T47D (cell line): Measurements from ENCODE around the gene PLAC1.

Experiments used
- DNase-seq, 2 experiments: peaks; one replicate each; pipeline versions ENCODE4 v3.0.0 to v3.0.0-alpha.2; 2011 to 2012; ENCODE audit warnings: low read depth in 1 of 2, low spot score in 1 of 2
- JUND ChIP-seq: IDR thresholded peaks from 2 replicates; pipeline ENCODE4 v1.6.1; 2012; ENCODE audit warnings: low read depth
- in situ Hi-C: cut with HindIII; loops from 2 replicates; pipeline ENCODE4 v1.10.0; 2016; ENCODE audit warnings: low sequenced_read_pairs, low pct_unique_long_range_greater_than_20kb

The PLAC1 gene

DNA sequence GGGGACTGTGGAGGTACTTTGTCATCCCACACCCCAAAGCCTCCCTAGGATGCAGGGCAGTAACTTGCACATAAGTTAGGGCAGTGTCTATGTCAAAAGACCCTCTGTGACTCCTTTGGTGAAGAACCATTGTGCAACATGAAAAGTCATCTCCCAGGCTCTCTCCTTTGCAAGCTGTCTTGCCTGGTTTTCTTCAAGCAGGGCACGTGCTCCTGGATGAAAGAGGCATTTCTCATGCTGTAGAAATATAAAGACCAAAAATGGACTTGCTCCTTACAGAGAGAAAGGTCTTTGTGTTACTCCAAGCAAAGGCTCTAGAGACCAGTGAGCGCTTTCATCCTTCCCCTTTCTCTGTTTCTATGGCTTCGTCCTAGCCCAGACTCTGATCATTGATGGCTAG is 44.9 kb downstream of the PLAC1 start:
- TF ChIP-seq JUND, result no peak
- DNase-seq, result no peak
- in situ Hi-C loops, result no loop called here

DNA sequence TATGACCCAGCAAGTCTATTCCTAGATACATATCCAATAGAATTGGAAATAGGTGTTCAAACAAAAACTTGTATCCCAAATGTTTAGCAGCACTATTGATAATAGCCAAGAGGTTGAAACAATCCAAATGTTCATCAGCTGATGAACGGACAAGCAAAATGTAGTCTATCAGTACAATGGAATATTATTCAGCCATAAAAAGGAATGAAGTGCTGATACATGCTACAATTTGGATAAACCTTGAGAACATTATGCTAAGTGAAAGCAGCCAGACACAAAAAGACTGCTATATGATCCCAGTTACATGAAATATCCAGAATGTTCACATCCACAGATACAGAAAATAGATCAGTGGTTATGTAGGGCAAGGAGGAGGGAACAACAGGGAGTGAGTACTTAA is 50.1 kb downstream of the PLAC1 start:
- no peak for TF ChIP-seq JUND
- in situ Hi-C loops, result no loop called here
- DNase-seq, result no peak

- in situ Hi-C loops, result no loop called here
- no peak for TF ChIP-seq JUND
- no peak for DNase-seq
Measured at GRCh38 chrX:134607523-134607922, 50.7 kb downstream of the PLAC1 start.

DNA sequence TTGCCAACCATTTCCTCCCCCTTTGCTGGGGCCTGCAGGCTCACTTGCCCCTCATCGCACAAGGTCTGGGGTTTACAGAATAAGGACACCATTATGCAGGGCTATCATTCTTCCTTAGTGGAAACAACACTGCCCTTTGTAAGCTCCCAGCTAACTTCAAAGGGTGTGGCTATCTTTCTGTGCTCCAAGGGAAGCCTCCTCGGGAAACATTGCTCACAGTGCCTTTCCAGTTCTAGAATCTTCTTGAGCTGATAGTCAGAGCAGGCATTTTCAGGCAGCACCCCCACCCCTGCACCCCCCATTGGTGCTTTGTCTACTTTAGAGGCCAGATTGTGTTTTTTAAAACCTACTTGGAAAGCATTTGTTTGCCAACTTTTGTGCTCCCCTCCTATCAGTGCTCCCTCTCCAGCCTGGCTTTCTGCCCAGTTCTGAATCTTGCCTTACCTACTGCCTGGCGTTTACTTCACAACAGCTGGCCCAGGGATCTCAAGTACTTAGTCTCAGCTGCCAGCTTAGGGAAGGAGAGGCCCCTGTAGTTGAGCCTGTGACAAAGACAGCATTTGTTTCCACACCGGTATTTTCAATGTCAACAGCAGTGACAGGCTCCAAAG is 53.5 kb downstream of the PLAC1 start:
- DNase-seq, result no peak
- no peak for TF ChIP-seq JUND
- in situ Hi-C loops, result no loop called here

DNA sequence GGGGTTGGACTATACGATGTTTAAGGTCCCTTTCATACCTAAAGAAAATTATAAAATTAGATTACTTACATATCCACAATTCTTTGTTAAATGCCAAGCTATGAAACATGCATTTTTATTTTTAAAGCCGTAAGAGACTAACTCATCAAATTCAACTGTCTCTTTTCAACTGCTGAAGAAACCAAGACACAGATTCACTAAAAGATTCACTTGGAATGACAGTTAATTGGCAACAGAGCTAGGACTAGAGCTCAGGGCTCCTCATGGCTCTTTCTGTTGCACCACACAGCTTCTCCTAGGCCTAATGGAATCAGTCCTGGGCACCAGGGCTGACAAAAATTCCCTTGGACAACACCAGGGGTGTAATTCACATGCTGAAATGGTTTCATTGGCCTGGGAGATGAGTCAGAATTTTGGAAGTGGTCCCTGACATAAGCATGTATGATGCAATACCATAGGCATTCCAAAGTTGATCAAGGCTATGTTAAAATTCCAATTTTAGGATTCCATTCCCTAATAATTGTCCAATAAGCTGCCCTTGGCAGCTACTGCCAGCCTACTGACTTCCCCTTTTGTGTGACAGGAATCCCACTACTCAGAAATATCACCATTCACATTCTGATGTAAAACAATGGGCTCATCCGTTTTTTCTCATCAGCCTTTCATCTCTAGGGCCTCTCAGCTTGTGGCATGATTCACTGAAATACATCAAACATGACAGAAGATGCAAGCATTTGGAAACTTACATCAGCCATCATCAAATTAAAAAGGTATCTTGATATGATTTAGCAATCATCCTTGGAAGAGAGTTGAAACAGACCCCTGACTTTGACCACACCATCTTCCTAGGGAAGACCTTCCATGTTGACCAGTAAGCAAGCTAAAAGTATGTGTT is 54.2 kb downstream of the PLAC1 start:
- in situ Hi-C loops, result no loop called here

DNA sequence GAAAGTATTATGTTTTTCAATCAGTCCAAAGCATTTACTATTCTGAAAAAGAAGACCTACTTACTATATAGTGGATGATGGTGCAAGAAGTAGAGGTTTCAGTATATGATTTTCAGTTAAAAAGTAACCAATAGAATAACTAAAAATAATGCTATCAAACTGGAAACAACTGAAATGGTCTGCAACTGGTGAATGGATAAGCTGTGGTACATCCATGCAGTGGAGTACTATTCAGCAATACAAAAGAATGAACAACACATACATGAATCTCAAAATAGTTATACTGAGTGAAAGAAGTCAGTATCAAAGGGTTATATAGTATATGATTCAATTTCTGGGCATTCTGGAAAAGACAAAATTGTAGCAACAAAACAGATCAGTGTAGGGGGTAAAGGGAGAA is 55.9 kb downstream of the PLAC1 start:
- in situ Hi-C loops, result no loop called here
- no peak for DNase-seq
- no peak for TF ChIP-seq JUND

More for the DNA sequence above, 54.2 kb downstream of the PLAC1 start:
- no peak for DNase-seq
- no peak for TF ChIP-seq JUND

GRCh38 chrX:134601240-134601765 is 57.0 kb downstream of the PLAC1 start:
- in situ Hi-C loops, result no loop called here
- no peak for TF ChIP-seq JUND
- DNase-seq, result no peak

GRCh38 chrX:134600714-134601113 is 57.6 kb downstream of the PLAC1 start:
- TF ChIP-seq JUND, result no peak
- DNase-seq, result no peak
- in situ Hi-C loops, result no loop called here

GRCh38 chrX:134599184-134599914 is 58.9 kb downstream of the PLAC1 start:
- in situ Hi-C loops, result no loop called here
- DNase-seq, result no peak

GRCh38 chrX:134592303-134592702 is 66.0 kb downstream of the PLAC1 start:
- no peak for DNase-seq
- no peak for TF ChIP-seq JUND
- in situ Hi-C loops, result no loop called here

More at GRCh38 chrX:134599184-134599914, 58.9 kb downstream of the PLAC1 start:
- no peak for TF ChIP-seq JUND

DNA sequence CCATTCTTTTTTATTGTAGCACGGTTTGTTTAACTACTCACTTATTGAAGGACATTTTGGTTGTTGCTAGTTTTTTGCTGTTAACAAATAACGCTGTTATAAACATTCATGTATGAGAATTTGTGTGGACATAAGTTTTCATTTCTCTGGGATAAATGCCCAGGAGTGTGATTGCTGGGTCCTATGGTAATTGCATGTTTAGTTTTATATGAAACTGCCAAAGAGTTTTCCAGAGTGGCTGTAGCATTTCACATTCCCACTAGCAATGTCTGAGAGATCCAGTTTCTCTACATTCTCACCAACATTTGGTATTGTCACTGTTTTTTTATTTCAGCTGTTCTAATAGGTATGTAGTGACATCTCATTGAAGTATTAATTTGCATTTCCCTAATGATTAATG is 66.8 kb downstream of the PLAC1 start:
- in situ Hi-C loops, result no loop called here
- no peak for TF ChIP-seq JUND
- no peak for DNase-seq

DNA sequence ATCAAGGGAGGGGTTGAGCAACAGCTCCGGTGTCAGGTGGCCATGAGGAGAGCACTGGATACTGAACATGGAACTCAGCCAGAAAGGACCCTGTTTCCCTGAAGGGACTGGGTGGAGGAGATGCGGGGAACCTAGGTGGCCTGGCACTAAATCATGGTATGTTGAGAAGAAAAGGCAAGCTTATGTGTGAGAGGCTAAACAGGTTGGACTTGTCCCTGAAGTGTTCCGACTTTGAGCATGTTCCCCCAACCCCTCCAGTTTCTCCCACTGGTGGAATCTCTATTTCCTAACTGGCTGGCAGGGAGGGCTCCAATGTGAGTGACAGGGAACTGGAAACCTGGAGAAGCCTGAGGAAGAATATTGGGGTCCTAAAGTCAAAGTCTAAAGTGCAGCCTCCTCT is 69.5 kb downstream of the PLAC1 start:
- TF ChIP-seq JUND, result no peak
- in situ Hi-C loops, result no loop called here

More for the DNA sequence above, 69.5 kb downstream of the PLAC1 start:
- DNase-seq, result peak in 1 of 2 experiments; percentile 25
